Endothelial cell of umbilical vein (primary cell): ENCODE measurements around the gene C7orf25. TPM values are rescaled to one million over a fixed set of nuclear protein-coding genes. Genes with fewer than 3 reads are reported as not detected.

Experiments used
- BruUV-seq: library from RNA; stranded (reverse); fragments of 400-500 nt; replicated peaks from 2 replicates; lab custom pipeline; 2021; lab: Mats Ljungman, UMichigan
- CTCF ChIA-PET: fragments of 300-600, 350-600 bp; sonication (Branson Sonifier 250); formaldehyde crosslinking; loops from one replicate; lab custom pipeline; 2021; ENCODE audit warnings: antibody characterized with exemption, inconsistent platforms; lab: Charles Lee
- POLR2A ChIA-PET: fragments of 300-600, 350-600 bp; sonication (Branson Sonifier 250); formaldehyde crosslinking; loops from one replicate; lab custom pipeline; 2021; ENCODE audit warnings: antibody characterized with exemption, inconsistent platforms; lab: Charles Lee
- DNase-seq: peaks from one replicate; pipeline ENCODE4 v3.0.0-alpha.2; 2011; ENCODE audit warnings: low read depth, low spot score
- FAIRE-seq: peaks from 2 replicates; lab custom pipeline; 2011; peaks lifted over from hg19 to GRCh38; lab: Jason Lieb, UNC
- H2AFZ ChIP-seq: 2 replicates; pipeline ENCODE4 v1.6.0; 2012; ENCODE audit warnings: low read depth, low read length, control low read depth, inconsistent platforms
- H3K27ac ChIP-seq: 2 replicates; pipeline ENCODE4 v1.5.1; 2011; ENCODE audit warnings: low read depth, mild to moderate bottlenecking, control low read depth, low read length, moderate library complexity; ENCODE audit not compliant: insufficient read depth
- H3K27me3 ChIP-seq, 2 experiments: 2 replicates each; pipeline versions ENCODE4 v1.6.0 to v1.6.1; 2011; ENCODE audit warnings: low read length in 2 of 2, mixed read lengths in 1 of 2; ENCODE audit not compliant: control insufficient read depth in 2 of 2, insufficient read depth in 2 of 2
- H3K36me3 ChIP-seq, 2 experiments: 2 replicates in 1 of 2; 3 replicates in 1 of 2; pipeline ENCODE4 v1.5.1; 2011; ENCODE audit warnings: low read length in 2 of 2, mild to moderate bottlenecking in 1 of 2, moderate library complexity in 1 of 2; ENCODE audit not compliant: control insufficient read depth in 2 of 2, insufficient read depth in 2 of 2; ENCODE audit errors: extremely low read depth in 1 of 2
- H3K4me1 ChIP-seq: 3 replicates; pipeline ENCODE4 v1.5.1; 2011; ENCODE audit warnings: mild to moderate bottlenecking, low read length; ENCODE audit not compliant: control insufficient read depth, insufficient read depth; ENCODE audit errors: extremely low read depth
- H3K4me2 ChIP-seq: 2 replicates; pipeline ENCODE4 v1.6.1; 2011; ENCODE audit warnings: low read length, control low read depth, mixed read lengths; ENCODE audit not compliant: insufficient read depth
- H3K4me3 ChIP-seq, 3 experiments: fragments of 200-600 bp in 1 of 3; sonication (generic), shearing (Covaris generic) in 1 of 3; replicated peaks in 1 of 3; 2 replicates each; pipeline ENCODE4 v1.5.1; 2011 to 2016; ENCODE audit warnings: control low read depth in 3 of 3, low read length in 3 of 3, mild to moderate bottlenecking in 2 of 3, inconsistent platforms in 1 of 3, low read depth in 1 of 3, moderate library complexity in 1 of 3; ENCODE audit not compliant: insufficient read depth in 1 of 3
- H3K79me2 ChIP-seq: 2 replicates; pipeline ENCODE4 v1.6.0; 2012; ENCODE audit warnings: low read length, inconsistent platforms; ENCODE audit not compliant: control insufficient read depth, insufficient read depth
- H3K9ac ChIP-seq: replicated peaks from 2 replicates; pipeline ENCODE3; 2011; ENCODE audit warnings: low read length, control low read depth; ENCODE audit not compliant: insufficient read depth; ENCODE audit errors: extremely low read depth
- H3K9me1 ChIP-seq: replicated peaks from 3 replicates; pipeline ENCODE4 v1.6.0; 2011; ENCODE audit warnings: mild to moderate bottlenecking, low read length; ENCODE audit not compliant: control insufficient read depth, insufficient read depth; ENCODE audit errors: extremely low read depth
- H3K9me3 ChIP-seq: replicated peaks from 2 replicates; pipeline ENCODE4 v1.5.1; 2012; ENCODE audit warnings: low read length, inconsistent platforms; ENCODE audit not compliant: control insufficient read depth, insufficient read depth
- H4K20me1 ChIP-seq: replicated peaks from 2 replicates; pipeline ENCODE3; 2011; ENCODE audit warnings: mild to moderate bottlenecking, low read length; ENCODE audit not compliant: control insufficient read depth, insufficient read depth; ENCODE audit errors: extremely low read depth
- CTCF ChIP-seq, 2 donors: IDR thresholded peaks; 1 replicate in 1 of 2; 2 replicates in 1 of 2; pipeline ENCODE4 v1.5.1; 2011; ENCODE audit warnings: low read length in 2 of 2, mild to moderate bottlenecking in 2 of 2, moderate library complexity in 2 of 2, control low read depth in 1 of 2, inconsistent platforms in 1 of 2, low read depth in 1 of 2; ENCODE audit not compliant: insufficient read depth in 1 of 2; ENCODE audit errors: extremely low read depth in 1 of 2
- EZH2 ChIP-seq: IDR thresholded peaks from 2 replicates; pipeline ENCODE4 v1.6.1; 2012; ENCODE audit warnings: borderline replicate concordance, low read depth, mild to moderate bottlenecking, moderate library complexity, low read length, inconsistent platforms; ENCODE audit not compliant: severe bottlenecking
- FOS ChIP-seq: IDR thresholded peaks from 2 replicates; pipeline ENCODE4 v1.6.1; 2011; ENCODE audit warnings: mild to moderate bottlenecking, low read length, moderate library complexity, borderline replicate concordance; ENCODE audit not compliant: insufficient read depth
- GATA2 ChIP-seq: IDR thresholded peaks from 2 replicates; pipeline ENCODE4 v1.7.0; 2011; ENCODE audit warnings: low read depth, mild to moderate bottlenecking, moderate library complexity, mixed read lengths, low read length; ENCODE audit not compliant: insufficient read length, insufficient read depth
- JUN ChIP-seq: IDR thresholded peaks from 2 replicates; pipeline ENCODE4 v1.6.1; 2011; ENCODE audit warnings: borderline replicate concordance, low read depth; ENCODE audit not compliant: insufficient read length, insufficient read depth
- MAX ChIP-seq: IDR thresholded peaks from 2 replicates; pipeline ENCODE4 v1.6.1; 2011; ENCODE audit not compliant: insufficient read depth, insufficient read length
- MYC ChIP-seq: IDR thresholded peaks from one replicate; pipeline ENCODE4 v1.6.1; 2011; ENCODE audit warnings: mild to moderate bottlenecking, low read depth, low read length
- POLR2A ChIP-seq: IDR thresholded peaks from 2 replicates; pipeline ENCODE4 v1.6.1; 2012; ENCODE audit warnings: low read depth, mild to moderate bottlenecking, control low read depth, low read length
- POLR2AphosphoS5 ChIP-seq: IDR thresholded peaks from 2 replicates; pipeline ENCODE4 v1.6.1; 2012; ENCODE audit warnings: low read depth, mild to moderate bottlenecking, control low read depth, low read length, moderate library complexity; ENCODE audit not compliant: insufficient read depth
- dilution Hi-C: fragments of 300-500 bp; cut with MboI; formaldehyde crosslinking; loops from one replicate; pipeline ENCODE4 v1.15.0; 2019; ENCODE audit warnings: low sequenced_read_pairs; ENCODE audit not compliant: extremely low pct_ligation_motif_present
- intact Hi-C: fragments of 100-400 bp; cut with micrococcal nuclease; formaldehyde crosslinking; loops from one replicate; pipeline ENCODE4 v1.10.0; 2022
- polyA plus RNA-seq, 4 experiments: library from polyadenylated mRNA; depleted of rRNA in 3 of 4; stranded (reverse) in 3 of 4; unstranded in 1 of 4; fragments of >200 nt; gene quantifications; 2 replicates each; pipeline versions ENCODE4 v1.2.1 to v1.2.3, GENCODE V29; 2011 to 2012; ENCODE audit warnings: missing spikeins in 1 of 4
- total RNA-seq: library from RNA; stranded (reverse); gene quantifications from 2 replicates; pipeline ENCODE4 v1.2.3, GENCODE V29; 2021

Gene C7orf25
- total and polyA plus RNA-seq, 2 donors (not counting 3 experiments of a cell fraction or from before 2014, with no cell fraction given), result 1.4 to 4.5 TPM

- H3K4me1 ChIP-seq, result peaks cover 30% of the 10 kb centered on the region
- CTCF ChIA-PET, result interaction anchor here (1.0 to 1.8 kb wide), 3 partner anchors 9 to 31 kb away, joined by 3 to 4 read pairs (median 3); partner anchors contain the start of genes MRPL32 and PSMA2
- dilution Hi-C loops, result no loop called here
- no peak overlapping the region for H2AFZ ChIP-seq
- no peak for FAIRE-seq
- TF ChIP-seq POLR2AphosphoS5 (no peak), FOS (no peak), MYC (no peak), EZH2 (no peak), POLR2A (no peak), JUN (no peak), GATA2 (no peak), MAX (no peak), CTCF (IDR thresholded peaks at IDR 0.05; ENCODE audit: extremely low read depth in 1 of 2, insufficient read depth in 1 of 2, low read depth in 1 of 2, low read length in 2 of 2) (no peak)
- H3K4me2 ChIP-seq, result no peak overlapping the region
- intact Hi-C loops, result loop anchor here (2.0 kb wide), 1 partner anchor 674 kb away; the partner anchor contains the start of gene GLI3
- POLR2A ChIA-PET, result no interaction called here
- H3K27me3 ChIP-seq, result no peaks in the 10 kb centered on the region
- no peak overlapping the region for H3K27ac ChIP-seq
- H3K9me3 ChIP-seq, result no peaks in the 10 kb centered on the region
- no peak overlapping the region for H3K9ac ChIP-seq
- H3K36me3 ChIP-seq, result no peaks in the 10 kb centered on the region
- H3K4me3 ChIP-seq, result no peak overlapping the region
- no peaks in the 10 kb centered on the region for H3K79me2 ChIP-seq
- no TSS peak for BruUV-seq
- no peak for DNase-seq
- no peaks in the 10 kb centered on the region for H3K9me1 ChIP-seq
- no peaks in the 10 kb centered on the region for H4K20me1 ChIP-seq
Observed at GRCh38 chr7:42910306-42910705, 1.6 kb downstream of the C7orf25 start.
